Measurements from ENCODE around the gene CLMN.

- TF ChIP-seq CTCF (IDR thresholded peaks at IDR 0.05) (no peak), EZH2phosphoT487 (IDR thresholded peaks at IDR 0.05) (no peak), EZH2 (IDR thresholded peaks at IDR 0.05) (no peak)
Observed at GRCh38 chr14:95136631-95137030, 183.1 kb downstream of the CLMN start.

All from neural progenitor cell (in vitro differentiated cells).